ENCODE data around the gene MGAT5B. TPM values are rescaled to one million over a fixed set of nuclear protein-coding genes. Genes with fewer than 3 reads are reported as not detected.

Gene MGAT5B
- total and polyA plus RNA-seq, 2 donors (not counting 1 experiment from before 2014, with no cell fraction given) = 0.09 to 0.17 TPM

- Histone ChIP-seq H3K4me3 (replicated peaks in 1 of 4; ENCODE audit: control extremely low read depth in 1 of 4, insufficient read depth in 1 of 4, low read depth in 3 of 4, low read length in 4 of 4) (no peak overlapping the region), H3K4me1 (ENCODE audit: control insufficient read depth, extremely low read depth, insufficient read depth, low read length) (no peaks in the 10 kb centered on the region), H3K4me2 (ENCODE audit: extremely low read depth, insufficient read depth, low read length) (no peak overlapping the region), H4K20me1 (ENCODE audit: control insufficient read depth, extremely low read depth, insufficient read depth, low read length) (no peaks in the 10 kb centered on the region), H3K9ac (ENCODE audit: insufficient read depth, low read length) (no peak overlapping the region), H3K79me2 (ENCODE audit: control insufficient read depth, insufficient read depth, low read length) (no peaks in the 10 kb centered on the region), H3K36me3 (ENCODE audit: control insufficient read depth, insufficient read depth, low read length) (no peaks in the 10 kb centered on the region), H2AFZ (ENCODE audit: low read length) (no peak overlapping the region), H3K27me3 (ENCODE audit: control insufficient read depth, insufficient read depth, low read length) (no peaks in the 10 kb centered on the region), H3K9me3 (ENCODE audit: control insufficient read depth, insufficient read depth, low read depth, low read length) (no peaks in the 10 kb centered on the region), H3K27ac (ENCODE audit: insufficient read depth, low read length) (no peak overlapping the region)
- TF ChIP-seq, protein P1, sequence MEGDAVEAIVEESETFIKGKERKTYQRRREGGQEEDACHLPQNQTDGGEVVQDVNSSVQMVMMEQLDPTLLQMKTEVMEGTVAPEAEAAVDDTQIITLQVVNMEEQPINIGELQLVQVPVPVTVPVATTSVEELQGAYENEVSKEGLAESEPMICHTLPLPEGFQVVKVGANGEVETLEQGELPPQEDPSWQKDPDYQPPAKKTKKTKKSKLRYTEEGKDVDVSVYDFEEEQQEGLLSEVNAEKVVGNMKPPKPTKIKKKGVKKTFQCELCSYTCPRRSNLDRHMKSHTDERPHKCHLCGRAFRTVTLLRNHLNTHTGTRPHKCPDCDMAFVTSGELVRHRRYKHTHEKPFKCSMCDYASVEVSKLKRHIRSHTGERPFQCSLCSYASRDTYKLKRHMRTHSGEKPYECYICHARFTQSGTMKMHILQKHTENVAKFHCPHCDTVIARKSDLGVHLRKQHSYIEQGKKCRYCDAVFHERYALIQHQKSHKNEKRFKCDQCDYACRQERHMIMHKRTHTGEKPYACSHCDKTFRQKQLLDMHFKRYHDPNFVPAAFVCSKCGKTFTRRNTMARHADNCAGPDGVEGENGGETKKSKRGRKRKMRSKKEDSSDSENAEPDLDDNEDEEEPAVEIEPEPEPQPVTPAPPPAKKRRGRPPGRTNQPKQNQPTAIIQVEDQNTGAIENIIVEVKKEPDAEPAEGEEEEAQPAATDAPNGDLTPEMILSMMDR (conservative IDR thresholded peaks at IDR 0.05 in 1 of 2, IDR thresholded peaks at IDR 0.05 in 1 of 2; ENCODE audit: low read depth in 1 of 2, low read length in 2 of 2) = no peak
- TF ChIP-seq EZH2 (IDR thresholded peaks at IDR 0.05; ENCODE audit: low read length, missing control alignments) = no peak
- no peak for DNase-seq (ENCODE audit: low read depth in 2 of 2)
Observed at GRCh38 chr17:76903631-76904030, 35.4 kb downstream of the MGAT5B start.

GRCh38 chr17:76904116-76904515, 35.9 kb downstream of the MGAT5B start:
- no peaks in the 10 kb centered on the region for H3K4me1 ChIP-seq (ENCODE audit: control insufficient read depth, extremely low read depth, insufficient read depth, low read length)
- no peak overlapping the region for H2AFZ ChIP-seq (ENCODE audit: low read length)
- H3K27me3 ChIP-seq (ENCODE audit: control insufficient read depth, insufficient read depth, low read length) = no peaks in the 10 kb centered on the region
- no peak overlapping the region for H3K4me2 ChIP-seq (ENCODE audit: extremely low read depth, insufficient read depth, low read length)
- no peaks in the 10 kb centered on the region for H3K9me3 ChIP-seq (ENCODE audit: control insufficient read depth, insufficient read depth, low read depth, low read length)
- no peak overlapping the region for H3K9ac ChIP-seq (ENCODE audit: insufficient read depth, low read length)
- TF ChIP-seq, protein P1 (conservative IDR thresholded peaks at IDR 0.05 in 1 of 2, IDR thresholded peaks at IDR 0.05 in 1 of 2; ENCODE audit: low read depth in 1 of 2, low read length in 2 of 2) = no peak
- no peak for TF ChIP-seq EZH2 (IDR thresholded peaks at IDR 0.05; ENCODE audit: low read length, missing control alignments)
- no peaks in the 10 kb centered on the region for H4K20me1 ChIP-seq (ENCODE audit: control insufficient read depth, extremely low read depth, insufficient read depth, low read length)
- no peak overlapping the region for H3K27ac ChIP-seq (ENCODE audit: insufficient read depth, low read length)
- no peak overlapping the region for H3K4me3 ChIP-seq (replicated peaks in 1 of 4; ENCODE audit: control extremely low read depth in 1 of 4, insufficient read depth in 1 of 4, low read depth in 3 of 4, low read length in 4 of 4)
- no peaks in the 10 kb centered on the region for H3K79me2 ChIP-seq (ENCODE audit: control insufficient read depth, insufficient read depth, low read length)
- no peaks in the 10 kb centered on the region for H3K36me3 ChIP-seq (ENCODE audit: control insufficient read depth, insufficient read depth, low read length)
- DNase-seq (ENCODE audit: low read depth in 2 of 2) = no peak

DNA sequence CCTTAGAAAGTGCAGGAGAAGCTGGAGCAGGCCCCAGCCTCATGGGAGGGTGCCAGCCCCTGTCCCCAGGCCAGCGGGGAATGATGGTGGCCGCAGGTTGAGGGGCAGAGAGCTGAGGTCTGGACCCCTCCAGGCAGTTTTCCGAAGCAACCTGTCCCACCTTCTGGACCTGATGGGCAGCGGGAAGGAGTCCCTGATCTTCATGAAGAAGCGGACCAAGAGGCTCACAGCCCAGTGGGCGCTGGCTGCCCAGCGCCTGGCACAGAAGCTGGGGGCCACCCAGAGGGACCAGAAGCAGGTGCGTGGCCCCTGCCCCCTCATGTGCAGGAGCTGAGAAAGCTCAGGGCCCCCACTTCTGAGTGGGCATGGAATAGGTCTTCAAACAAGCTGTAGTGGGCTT, 36.8 kb downstream of the MGAT5B start:
- H3K79me2 ChIP-seq (ENCODE audit: control insufficient read depth, insufficient read depth, low read length) = no peaks in the 10 kb centered on the region
- no peak overlapping the region for H3K4me3 ChIP-seq (replicated peaks in 1 of 4; ENCODE audit: control extremely low read depth in 1 of 4, insufficient read depth in 1 of 4, low read depth in 3 of 4, low read length in 4 of 4)
- no peak overlapping the region for H2AFZ ChIP-seq (ENCODE audit: low read length)
- H3K36me3 ChIP-seq (ENCODE audit: control insufficient read depth, insufficient read depth, low read length) = no peaks in the 10 kb centered on the region
- no peak overlapping the region for H3K9ac ChIP-seq (ENCODE audit: insufficient read depth, low read length)
- DNase-seq (ENCODE audit: low read depth in 2 of 2) = no peak
- no peaks in the 10 kb centered on the region for H3K27me3 ChIP-seq (ENCODE audit: control insufficient read depth, insufficient read depth, low read length)
- H3K27ac ChIP-seq (ENCODE audit: insufficient read depth, low read length) = no peak overlapping the region
- TF ChIP-seq, protein P1 (conservative IDR thresholded peaks at IDR 0.05 in 1 of 2, IDR thresholded peaks at IDR 0.05 in 1 of 2; ENCODE audit: low read depth in 1 of 2, low read length in 2 of 2) = no peak
- TF ChIP-seq EZH2 (IDR thresholded peaks at IDR 0.05; ENCODE audit: low read length, missing control alignments) = no peak
- H3K4me2 ChIP-seq (ENCODE audit: extremely low read depth, insufficient read depth, low read length) = no peak overlapping the region
- no peaks in the 10 kb centered on the region for H4K20me1 ChIP-seq (ENCODE audit: control insufficient read depth, extremely low read depth, insufficient read depth, low read length)
- no peaks in the 10 kb centered on the region for H3K4me1 ChIP-seq (ENCODE audit: control insufficient read depth, extremely low read depth, insufficient read depth, low read length)
- no peaks in the 10 kb centered on the region for H3K9me3 ChIP-seq (ENCODE audit: control insufficient read depth, insufficient read depth, low read depth, low read length)

Measured in fibroblast of lung (primary cell).